ENCODE measurements around the gene UBLCP1. TPM values are rescaled to one million over a fixed set of nuclear protein-coding genes. Genes with fewer than 3 reads are reported as not detected.
"Not testable (repeated sequence)": the region's sequence is repeated elsewhere in the genome, so short reads cannot be mapped to it uniquely, and the experiment has no call there.

Gene UBLCP1
- total RNA-seq, 1 donor from 2014 or later: 15.0 TPM

GRCh38 chr5:159262472-159262858 is 625 bp upstream of the UBLCP1 start:
- H3K9me3 ChIP-seq: no peaks in the 10 kb centered on the region
- intact Hi-C loops (cut with DNase I): loop anchor here (5.0 kb wide), 1 partner anchor 55 kb away; the partner anchor contains the start of gene RNF145
- no peaks in the 10 kb centered on the region for H3K36me3 ChIP-seq
- H3K27me3 ChIP-seq: no peaks in the 10 kb centered on the region
- DNase-seq (ENCODE audit: extremely low spot score in 2 of 2): no peak
- TF ChIP-seq POLR2A (IDR thresholded peaks at IDR 0.05) (no peak), CTCF (IDR thresholded peaks at IDR 0.05) (no peak), POLR2AphosphoS5 (IDR thresholded peaks at IDR 0.05; ENCODE audit: insufficient read depth in 1 of 2, low read depth in 1 of 2) (no peak)
- peak overlapping the region; percentile 83 to 86 for H3K4me3 ChIP-seq
- peak overlapping the region; percentile 76 for H3K27ac ChIP-seq
- H3K4me1 ChIP-seq: peaks cover 28% of the 10 kb centered on the region

GRCh38 chr5:159263569-159263905 is 447 bp downstream of the UBLCP1 start:
- no peak for DNase-seq (ENCODE audit: extremely low spot score in 2 of 2)
- no peaks in the 10 kb centered on the region for H3K36me3 ChIP-seq
- H3K27ac ChIP-seq: peak overlapping the region; percentile 76
- H3K4me1 ChIP-seq: peaks cover 28% of the 10 kb centered on the region
- H3K27me3 ChIP-seq: no peaks in the 10 kb centered on the region
- TF ChIP-seq CTCF (IDR thresholded peaks at IDR 0.05) (no peak), POLR2AphosphoS5 (IDR thresholded peaks at IDR 0.05; ENCODE audit: insufficient read depth in 1 of 2, low read depth in 1 of 2) (no peak), POLR2A (IDR thresholded peaks at IDR 0.05) (no peak)
- H3K9me3 ChIP-seq: no peaks in the 10 kb centered on the region
- intact Hi-C loops (cut with DNase I): loop anchor here (5.0 kb wide), 1 partner anchor 56 kb away; the partner anchor contains the start of gene RNF145
- H3K4me3 ChIP-seq: peak overlapping the region; percentile 83 to 86

- H3K27ac ChIP-seq; H3K4me3 ChIP-seq; DNase-seq (ENCODE audit: extremely low spot score in 2 of 2); H3K9me3 ChIP-seq; H3K27me3 ChIP-seq; intact Hi-C loops (cut with DNase I): not testable (repeated sequence)
- Histone ChIP-seq H3K36me3 (peaks cover 0 to 13% of the 10 kb centered on the region in 2 donors), H3K4me1 (peaks cover 28% of the 10 kb centered on the region)
Measured at GRCh38 chr5:159266764-159267163, 3.7 kb downstream of the UBLCP1 start.

GRCh38 chr5:159269723-159270122 is 6.6 kb downstream of the UBLCP1 start:
- Histone ChIP-seq H3K27me3 (no peaks in the 10 kb centered on the region), H3K4me3 (no peak overlapping the region), H3K27ac (no peak overlapping the region), H3K4me1 (peaks cover 6% of the 10 kb centered on the region), H3K36me3 (peaks cover 0 to 20% of the 10 kb centered on the region in 2 donors), H3K9me3 (no peaks in the 10 kb centered on the region)
- DNase-seq (ENCODE audit: extremely low spot score in 2 of 2): no peak
- intact Hi-C loops (cut with DNase I): no loop called here
- TF ChIP-seq POLR2AphosphoS5 (IDR thresholded peaks at IDR 0.05; ENCODE audit: insufficient read depth in 1 of 2, low read depth in 1 of 2) (no peak), POLR2A (IDR thresholded peaks at IDR 0.05) (no peak), CTCF (IDR thresholded peaks at IDR 0.05) (no peak)

- no peak for DNase-seq (ENCODE audit: extremely low spot score in 2 of 2)
- TF ChIP-seq POLR2AphosphoS5 (IDR thresholded peaks at IDR 0.05; ENCODE audit: insufficient read depth in 1 of 2, low read depth in 1 of 2): no peak
- Histone ChIP-seq H3K27me3 (no peaks in the 10 kb centered on the region), H3K4me3 (no peak overlapping the region), H3K9me3 (no peaks in the 10 kb centered on the region), H3K36me3 (peaks cover 0 to 35% of the 10 kb centered on the region in 2 donors), H3K27ac (no peak overlapping the region), H3K4me1 (no peaks in the 10 kb centered on the region)
- intact Hi-C loops (cut with DNase I): no loop called here
Measured at GRCh38 chr5:159273923-159274322, 10.8 kb downstream of the UBLCP1 start.

- Histone ChIP-seq H3K9me3 (no peaks in the 10 kb centered on the region), H3K4me1 (no peaks in the 10 kb centered on the region), H3K36me3 (peaks cover 0 to 27% of the 10 kb centered on the region in 2 donors), H3K27ac (no peak overlapping the region), H3K4me3 (no peak overlapping the region), H3K27me3 (no peaks in the 10 kb centered on the region)
- intact Hi-C loops (cut with DNase I): no loop called here
- no peak for DNase-seq (ENCODE audit: extremely low spot score in 2 of 2)
- TF ChIP-seq POLR2AphosphoS5 (IDR thresholded peaks at IDR 0.05; ENCODE audit: insufficient read depth in 1 of 2, low read depth in 1 of 2): no peak
- TF ChIP-seq POLR2A (IDR thresholded peaks at IDR 0.05): no peak
- no peak for TF ChIP-seq CTCF (IDR thresholded peaks at IDR 0.05)
Measured at GRCh38 chr5:159274676-159275075, 11.6 kb downstream of the UBLCP1 start.

Measured in vagina (tissue), 2 donors.